Coronary artery (tissue), 2 donors: ENCODE measurements around the gene DNER.

Experiments used
- DNase-seq: peaks from one replicate; pipeline ENCODE4 v3.0.0-alpha.2; 2017; ENCODE audit warnings: low spot score
- H3K27ac ChIP-seq, 2 donors: fragments of 200-600 bp; sonication (generic); one replicate each; pipeline ENCODE4 v1.5.1; 2016 to 2019
- H3K4me3 ChIP-seq: fragments of 200-600 bp; sonication (generic); 2 replicates; pipeline ENCODE4 v1.5.1; 2016; ENCODE audit warnings: mild to moderate bottlenecking, moderate library complexity
- TF ChIP-seq, protein P1 (sequence below): fragments of 200-600 bp; sonication (generic); IDR thresholded peaks from one replicate; pipeline ENCODE4 v1.5.1; 2019; ENCODE audit warnings: antibody characterized with exemption

Gene DNER

DNA sequence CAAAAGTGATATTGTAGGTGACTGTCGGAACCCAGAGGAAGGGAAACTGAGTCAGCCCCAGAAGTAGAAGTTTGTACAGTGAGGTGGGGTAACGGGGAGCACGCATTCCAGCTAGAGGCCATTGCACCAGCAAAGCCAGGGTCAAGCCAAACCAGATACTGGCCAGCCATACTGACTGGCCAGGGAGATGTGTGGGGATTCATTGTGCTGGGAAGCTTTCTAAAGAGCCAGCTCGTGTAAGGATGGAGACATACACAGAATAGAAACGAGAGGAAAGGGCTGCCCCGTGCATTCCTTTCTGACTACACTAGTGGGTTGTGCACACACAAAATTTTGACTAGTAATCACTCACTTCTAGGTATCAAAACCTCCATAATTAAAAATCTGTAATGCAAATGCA, 268.0 kb downstream of the DNER start:
- TF ChIP-seq, protein P1, sequence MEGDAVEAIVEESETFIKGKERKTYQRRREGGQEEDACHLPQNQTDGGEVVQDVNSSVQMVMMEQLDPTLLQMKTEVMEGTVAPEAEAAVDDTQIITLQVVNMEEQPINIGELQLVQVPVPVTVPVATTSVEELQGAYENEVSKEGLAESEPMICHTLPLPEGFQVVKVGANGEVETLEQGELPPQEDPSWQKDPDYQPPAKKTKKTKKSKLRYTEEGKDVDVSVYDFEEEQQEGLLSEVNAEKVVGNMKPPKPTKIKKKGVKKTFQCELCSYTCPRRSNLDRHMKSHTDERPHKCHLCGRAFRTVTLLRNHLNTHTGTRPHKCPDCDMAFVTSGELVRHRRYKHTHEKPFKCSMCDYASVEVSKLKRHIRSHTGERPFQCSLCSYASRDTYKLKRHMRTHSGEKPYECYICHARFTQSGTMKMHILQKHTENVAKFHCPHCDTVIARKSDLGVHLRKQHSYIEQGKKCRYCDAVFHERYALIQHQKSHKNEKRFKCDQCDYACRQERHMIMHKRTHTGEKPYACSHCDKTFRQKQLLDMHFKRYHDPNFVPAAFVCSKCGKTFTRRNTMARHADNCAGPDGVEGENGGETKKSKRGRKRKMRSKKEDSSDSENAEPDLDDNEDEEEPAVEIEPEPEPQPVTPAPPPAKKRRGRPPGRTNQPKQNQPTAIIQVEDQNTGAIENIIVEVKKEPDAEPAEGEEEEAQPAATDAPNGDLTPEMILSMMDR, result no peak
- Histone ChIP-seq H3K4me3 (peak overlapping the region; percentile 43), H3K27ac (peak overlapping the region; percentile 91)
- DNase-seq, result no peak

DNA sequence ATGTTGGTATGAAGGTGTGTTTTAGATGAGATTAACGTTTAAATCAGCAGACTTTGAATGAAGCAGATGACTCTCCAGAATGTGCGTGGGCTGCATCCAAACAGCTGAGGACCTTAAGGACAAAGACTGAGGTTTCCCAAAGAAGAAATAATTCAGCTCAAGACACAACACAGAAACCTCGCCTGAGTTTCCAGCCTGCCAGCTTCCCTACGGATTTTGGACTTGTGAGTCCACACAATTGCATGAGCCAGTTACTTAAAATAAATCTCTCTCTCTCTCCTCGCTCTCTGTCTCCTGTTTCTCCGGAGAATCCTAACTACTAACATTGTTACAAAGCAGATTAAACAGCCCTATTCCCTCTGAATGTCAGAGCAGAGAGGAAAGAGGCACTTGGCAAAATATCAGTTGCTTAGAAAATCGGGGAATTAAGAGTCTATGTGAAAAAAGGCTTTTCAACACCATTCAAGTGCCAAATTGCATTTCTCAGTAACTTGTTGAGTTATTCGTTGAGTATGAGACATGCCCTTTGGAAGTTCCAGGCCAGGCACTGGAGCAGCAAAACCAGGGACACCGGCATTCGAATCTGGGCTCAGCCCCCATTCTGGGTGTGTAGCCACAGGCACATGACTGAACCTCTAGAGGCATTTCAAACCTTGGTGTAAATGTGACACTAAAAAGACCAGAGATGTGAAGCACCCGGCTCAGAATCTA, 268.7 kb downstream of the DNER start:
- peak; percentile 81 for DNase-seq
- H3K27ac ChIP-seq, result peak overlapping the region; percentile 91
- H3K4me3 ChIP-seq, result peak overlapping the region; percentile 43
- TF ChIP-seq, protein P1, result no peak

DNA sequence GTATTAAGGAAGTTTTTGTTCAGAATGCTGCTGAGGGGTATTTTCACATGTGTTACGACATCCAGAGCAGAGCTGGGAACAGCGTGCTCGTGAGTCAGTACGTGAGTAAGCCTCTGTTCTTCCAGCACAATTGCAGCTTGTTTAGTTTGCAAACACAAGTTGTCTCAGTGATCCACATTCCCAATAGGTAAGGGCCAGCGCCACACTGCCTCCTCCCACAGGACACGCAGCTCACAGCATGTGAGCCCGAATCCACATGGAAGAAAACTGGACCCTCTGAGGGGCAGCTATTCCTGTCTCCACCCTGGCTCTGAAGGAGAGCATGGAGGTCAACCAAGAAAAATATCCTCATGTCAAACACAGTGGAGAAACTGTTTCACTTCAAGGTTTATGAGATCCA, 269.3 kb downstream of the DNER start:
- Histone ChIP-seq H3K4me3 (peak overlapping the region; percentile 43), H3K27ac (peak overlapping the region; percentile 91)
- peak; percentile 86 for DNase-seq
- TF ChIP-seq, protein P1, result no peak

DNA sequence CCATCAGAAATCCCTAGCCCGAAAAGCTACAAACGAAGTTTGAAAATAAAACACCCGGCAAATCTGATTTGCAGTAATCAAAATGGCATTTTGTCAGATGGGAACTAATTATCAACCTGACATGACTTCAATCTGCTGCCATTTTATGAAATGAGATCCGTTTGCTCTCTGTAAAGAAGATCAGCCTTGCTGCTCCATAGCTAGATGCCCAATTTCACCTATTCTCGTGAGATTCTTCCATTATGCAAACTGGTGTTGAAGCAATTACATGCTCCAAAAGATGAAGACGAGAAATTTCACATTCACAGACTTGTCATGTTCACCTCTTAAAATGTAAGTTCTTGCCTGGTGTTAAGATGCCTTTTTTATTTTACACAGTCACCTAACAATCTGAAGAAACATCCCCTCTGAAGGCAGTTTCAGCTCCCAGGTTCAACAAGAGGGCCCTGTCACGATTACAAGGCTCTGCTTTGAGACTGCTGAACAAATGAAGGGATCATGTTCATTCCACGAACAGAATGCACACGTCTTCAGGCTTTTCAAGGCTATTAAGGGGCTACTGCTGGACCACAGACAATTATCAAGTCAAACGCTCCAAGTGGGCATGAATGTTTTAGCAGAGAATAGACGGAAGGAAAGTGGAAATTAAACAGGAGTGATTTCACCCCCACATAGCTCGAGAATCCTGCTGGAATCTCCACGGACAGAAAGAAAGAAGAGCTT, 270.6 kb downstream of the DNER start:
- Histone ChIP-seq H3K27ac (peak overlapping the region; percentile 91), H3K4me3 (no peak overlapping the region)
- DNase-seq, result no peak
- TF ChIP-seq, protein P1, result no peak

DNA sequence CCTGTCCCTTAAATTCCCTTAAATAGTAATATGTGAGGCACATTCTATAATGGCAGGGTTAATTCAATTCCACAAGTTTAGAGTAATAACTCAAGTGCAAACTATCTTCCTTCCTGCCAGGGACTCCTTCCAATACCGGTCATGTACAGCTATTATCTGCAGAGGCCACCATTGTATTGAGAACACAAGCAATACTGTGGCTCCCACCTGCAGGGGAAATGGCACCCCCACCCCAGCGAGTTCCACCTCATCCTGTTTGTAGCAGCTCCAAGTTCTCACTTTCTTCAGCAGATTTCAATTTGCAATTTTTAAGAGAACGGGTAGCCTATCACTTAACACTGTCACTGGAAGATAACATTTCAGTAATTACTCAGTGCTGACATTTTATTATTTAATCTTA, 271.2 kb downstream of the DNER start:
- Histone ChIP-seq H3K4me3 (no peak overlapping the region), H3K27ac (peak overlapping the region; percentile 91)
- TF ChIP-seq, protein P1, result no peak
- DNase-seq, result no peak

DNA sequence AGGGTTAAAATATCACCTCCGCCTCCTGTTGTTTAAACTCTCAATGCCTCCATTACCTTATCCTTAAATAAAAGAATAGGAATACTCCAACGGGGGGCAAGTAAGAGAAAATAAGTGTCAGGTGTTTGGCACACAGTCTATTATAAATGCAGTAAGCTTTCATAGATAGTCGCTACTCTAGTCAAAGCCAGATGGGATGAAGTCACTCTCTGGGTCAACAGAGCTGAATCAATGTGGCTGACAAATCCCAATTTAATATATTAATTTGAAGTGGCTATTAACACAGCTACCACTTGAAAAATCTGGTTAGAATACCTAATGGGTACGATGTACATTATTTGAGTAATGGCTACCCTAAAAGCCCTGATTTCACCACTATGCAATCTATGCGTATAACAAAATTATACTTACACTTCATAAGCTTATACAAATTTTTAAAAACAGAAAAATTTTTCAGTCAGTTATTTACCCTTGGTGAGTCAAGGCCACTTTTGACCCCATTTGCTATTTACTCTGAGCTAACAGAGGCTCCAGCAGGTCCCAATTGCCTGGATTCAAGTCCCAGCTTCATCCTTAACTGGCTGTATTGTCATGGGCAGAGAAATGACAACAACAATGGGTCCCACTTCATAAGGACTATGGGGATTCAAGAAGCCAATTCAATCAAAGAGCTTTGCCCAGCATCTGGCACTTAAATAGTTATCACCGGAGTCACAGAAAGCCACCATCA, 275.8 kb downstream of the DNER start:
- no peak overlapping the region for H3K27ac ChIP-seq
- H3K4me3 ChIP-seq, result no peak overlapping the region
- TF ChIP-seq, protein P1, result no peak
- no peak for DNase-seq
